DND-41 (cell line): ENCODE measurements around the gene ERF.

Source experiments
- ATAC-seq: fragments of 200-7000 bp; cut with Tn5 transposase; 3 replicates; pipeline ENCODE4 v1.9.1; 2021; ENCODE audit warnings: low read depth; ENCODE audit not compliant: insufficient read depth
- DNase-seq: peaks from one replicate; pipeline ENCODE4 v3.0.0-alpha.2; 2020
- H2AFZ ChIP-seq: 2 replicates; pipeline ENCODE4 v1.6.0; 2012; ENCODE audit warnings: low read depth, low read length
- H3K27ac ChIP-seq: 2 replicates; pipeline ENCODE4 v1.5.1; 2012; ENCODE audit warnings: low read length, inconsistent platforms
- H3K27me3 ChIP-seq: fragments of 200-600 bp; sonication (generic); 2 replicates; pipeline ENCODE4 v1.6.0; 2012; ENCODE audit warnings: low read length, mild to moderate bottlenecking, inconsistent platforms; ENCODE audit not compliant: insufficient read depth, poor library complexity
- H3K36me3 ChIP-seq: 2 replicates; pipeline ENCODE4 v1.5.1; 2012; ENCODE audit warnings: low read length, inconsistent platforms; ENCODE audit not compliant: insufficient read depth
- H3K4me1 ChIP-seq: 2 replicates; pipeline ENCODE4 v1.5.1; 2012; ENCODE audit warnings: mild to moderate bottlenecking, low read length; ENCODE audit not compliant: insufficient read depth
- H3K4me2 ChIP-seq: 2 replicates; pipeline ENCODE4 v1.6.0; 2012; ENCODE audit warnings: mild to moderate bottlenecking, moderate library complexity, low read length, inconsistent platforms; ENCODE audit not compliant: insufficient read depth
- H3K4me3 ChIP-seq, 2 experiments: fragments of 200-600 bp in 1 of 2; shearing (Covaris generic) in 1 of 2; 2 replicates each; pipeline ENCODE4 v1.5.1; 2012 to 2016; ENCODE audit warnings: inconsistent platforms in 2 of 2, low read length in 2 of 2, mild to moderate bottlenecking in 2 of 2, low read depth in 1 of 2, moderate library complexity in 1 of 2
- H3K79me2 ChIP-seq: 2 replicates; pipeline ENCODE4 v1.6.0; 2012; ENCODE audit warnings: low read length, inconsistent platforms; ENCODE audit not compliant: insufficient read depth
- H3K9ac ChIP-seq: 2 replicates; pipeline ENCODE4 v1.6.0; 2012; ENCODE audit warnings: low read depth, mild to moderate bottlenecking, inconsistent platforms, low read length, moderate library complexity
- H3K9me3 ChIP-seq: 2 replicates; pipeline ENCODE4 v1.5.1; 2012; ENCODE audit warnings: low read length, moderate library complexity, mild to moderate bottlenecking, inconsistent platforms; ENCODE audit not compliant: insufficient read depth, severe bottlenecking
- H4K20me1 ChIP-seq: 2 replicates; pipeline ENCODE4 v1.6.0; 2012; ENCODE audit warnings: low read length; ENCODE audit not compliant: insufficient read depth
- CTCF ChIP-seq: IDR thresholded peaks from 2 replicates; pipeline ENCODE4 v1.5.1; 2012; ENCODE audit warnings: borderline replicate concordance, low read length, moderate library complexity, mild to moderate bottlenecking; ENCODE audit not compliant: poor library complexity, severe bottlenecking; ENCODE audit errors: extremely low read depth
- EZH2 ChIP-seq: IDR thresholded peaks from 3 replicates; pipeline ENCODE4 v1.6.1; 2012; ENCODE audit warnings: borderline replicate concordance, low read depth, mild to moderate bottlenecking, moderate library complexity, low read length, inconsistent platforms; ENCODE audit not compliant: severe bottlenecking

The ERF gene

GRCh38 chr19:42234364-42234763 lies 20.6 kb downstream of the ERF start:
- H3K79me2 ChIP-seq = peaks cover 50% of the 10 kb centered on the region
- DNase-seq = no peak
- peaks cover 5% of the 10 kb centered on the region; the same call in 1 of the 2 replicates for H3K4me1 ChIP-seq
- H3K27ac ChIP-seq = no peak overlapping the region
- H3K9me3 ChIP-seq = no peaks in the 10 kb centered on the region
- H3K36me3 ChIP-seq = peaks cover 90% of the 10 kb centered on the region
- ATAC-seq = no peak
- peaks cover 59% of the 10 kb centered on the region for H4K20me1 ChIP-seq
- TF ChIP-seq EZH2 (no peak), CTCF (no peak)
- no peak overlapping the region for H3K9ac ChIP-seq
- H3K4me2 ChIP-seq = no peak overlapping the region
- no peaks in the 10 kb centered on the region for H3K27me3 ChIP-seq
- H3K4me3 ChIP-seq = no peak overlapping the region
- H2AFZ ChIP-seq = no peak overlapping the region

- Histone ChIP-seq H3K4me3 (no peak overlapping the region), H3K9me3 (no peaks in the 10 kb centered on the region), H3K36me3 (peaks cover 90% of the 10 kb centered on the region), H3K27me3 (no peaks in the 10 kb centered on the region), H3K4me2 (no peak overlapping the region), H3K79me2 (peaks cover 50% of the 10 kb centered on the region), H3K4me1 (no peaks in the 10 kb centered on the region), H2AFZ (no peak overlapping the region), H3K27ac (no peak overlapping the region), H3K9ac (no peak overlapping the region), H4K20me1 (peaks cover 59% of the 10 kb centered on the region)
- no peak for DNase-seq
- TF ChIP-seq EZH2 = no peak
- TF ChIP-seq CTCF = no peak
- no peak for ATAC-seq
These were observed 21.1 kb downstream of the ERF start for GRCh38 chr19:42233678-42234292.

- Histone ChIP-seq H3K27me3 (no peaks in the 10 kb centered on the region), H4K20me1 (peaks cover 66% of the 10 kb centered on the region), H2AFZ (no peak overlapping the region), H3K9me3 (no peaks in the 10 kb centered on the region), H3K27ac (no peak overlapping the region), H3K36me3 (peaks cover 93% of the 10 kb centered on the region), H3K4me2 (no peak overlapping the region), H3K9ac (no peak overlapping the region), H3K79me2 (peaks cover 44% of the 10 kb centered on the region; the same call in 1 of the 2 replicates), H3K4me1 (no peaks in the 10 kb centered on the region), H3K4me3 (no peak overlapping the region)
- no peak for TF ChIP-seq CTCF
- TF ChIP-seq EZH2 = no peak
- DNase-seq (no peak), ATAC-seq (no peak)
These were observed 21.8 kb downstream of the ERF start for GRCh38 chr19:42233106-42233505.

GRCh38 chr19:42232435-42232834 lies 22.5 kb downstream of the ERF start:
- Histone ChIP-seq H3K27ac (no peak overlapping the region), H3K79me2 (peaks cover 43% of the 10 kb centered on the region; the same call in 1 of the 2 replicates), H3K4me3 (no peak overlapping the region), H3K4me2 (no peak overlapping the region), H3K9me3 (no peaks in the 10 kb centered on the region), H4K20me1 (peaks cover 68% of the 10 kb centered on the region), H3K27me3 (no peaks in the 10 kb centered on the region), H2AFZ (no peak overlapping the region), H3K4me1 (no peaks in the 10 kb centered on the region), H3K9ac (no peak overlapping the region), H3K36me3 (peaks cover 96% of the 10 kb centered on the region)
- DNase-seq = no peak
- ATAC-seq = peak; percentile 9; the same call in 1 of the 3 replicates
- TF ChIP-seq EZH2 (no peak), CTCF (no peak)
